Measurements from ENCODE around the gene TARS3. TPM values are rescaled to one million over a fixed set of nuclear protein-coding genes. Genes with fewer than 3 reads are reported as not detected.

The TARS3 gene
- total and polyA plus RNA-seq, 11 donors, result 8.3 to 44.3 (median 32.5) TPM

GRCh38 chr15:101607108-101607507 lies 117.2 kb downstream of the TARS3 start:
- ATAC-seq, result no peak
- peaks cover 0 to 16% (median 0%) of the 10 kb centered on the region in 12 donors for H3K4me1 ChIP-seq
- H3K27me3 ChIP-seq, result no peaks in the 10 kb centered on the region
- H3K4me3 ChIP-seq, result no peak overlapping the region
- WGBS, 4 donors, result 81 to 93% (median 91%) methylated on average over 2 of the region's 2 CpGs
- no peak overlapping the region for H3K27ac ChIP-seq
- DNase-seq, result no peak
- peaks cover 0 to 5% (median 0%) of the 10 kb centered on the region in 12 donors for H3K9me3 ChIP-seq
- H3K36me3 ChIP-seq, result no peaks in the 10 kb centered on the region
- TF ChIP-seq CTCF (IDR thresholded peaks at IDR 0.05) (no peak), POLR2A (IDR thresholded peaks at IDR 0.05) (no peak)
- intact Hi-C loops (cut with DNase I), result no loop called here

DNA sequence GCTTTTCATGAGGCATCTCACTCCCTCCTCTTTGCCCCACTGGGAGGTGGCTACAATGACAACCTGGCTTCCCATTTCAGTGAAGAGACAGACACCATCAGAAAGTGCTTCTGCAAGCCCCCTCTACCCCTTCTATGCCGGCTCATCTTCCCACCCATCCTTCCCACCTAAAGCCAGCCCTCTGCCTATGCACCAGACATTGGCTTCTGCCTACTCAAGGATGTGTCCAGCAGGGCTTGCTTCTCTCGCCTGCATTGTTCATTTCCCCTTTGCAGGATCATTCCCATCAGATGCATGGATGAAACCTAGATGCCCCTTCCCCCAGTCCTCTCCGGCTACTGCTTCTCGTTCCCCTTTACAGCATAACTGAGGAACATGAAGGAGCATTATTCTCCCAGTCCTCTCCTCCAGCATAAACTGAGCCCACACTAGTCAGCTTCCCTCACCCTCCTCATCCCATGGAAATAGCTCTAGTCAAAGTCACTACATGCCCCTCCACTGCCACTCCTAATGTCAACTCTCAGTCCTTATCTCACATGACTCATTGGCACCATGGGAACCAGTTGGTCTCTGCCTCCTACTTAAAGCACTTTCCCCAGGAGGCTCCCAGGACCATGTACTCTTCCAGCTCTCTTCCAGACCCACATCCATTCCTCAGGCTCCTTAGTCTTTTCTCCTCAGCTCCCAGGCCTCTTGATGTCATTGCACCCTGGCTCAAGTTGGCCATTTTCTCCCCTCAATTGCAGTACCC lies 120.0 kb downstream of the TARS3 start:
- intact Hi-C loops (cut with DNase I), result no loop called here
- DNase-seq, result no peak
- no peaks in the 10 kb centered on the region for H3K36me3 ChIP-seq
- H3K4me1 ChIP-seq, result peaks cover 0 to 10% (median 0%) of the 10 kb centered on the region in 12 donors
- WGBS, 4 donors, result 88 to 95% (median 90%) methylated on average over 4 of the region's 4 CpGs
- TF ChIP-seq POLR2A (IDR thresholded peaks at IDR 0.05) (no peak), CTCF (IDR thresholded peaks at IDR 0.05) (no peak)
- H3K4me3 ChIP-seq, result no peak overlapping the region
- peak in 2 of 4 donors; percentile 58 to 61 for ATAC-seq
- H3K27ac ChIP-seq, result no peak overlapping the region
- no peaks in the 10 kb centered on the region for H3K27me3 ChIP-seq
- peaks cover 0 to 5% (median 0%) of the 10 kb centered on the region in 12 donors for H3K9me3 ChIP-seq

Other genes starting within 250 kb of the TARS3 start
- 10 to 100 TPM in 8 of 9 donors, 1 to 10 TPM in 1; 7.3 to 41.7 (median 23.5) TPM for gene PCSK6, start 234.8 kb downstream of the TARS3 start, total RNA-seq
- gene PCSK6, start 234.8 kb downstream of the TARS3 start, polyA plus RNA-seq, result 1 to 10 TPM; 7.4 TPM
- gene TM2D3, start 72.1 kb downstream of the TARS3 start, total RNA-seq, result 10 to 100 TPM; 43.7 to 60.4 (median 49.5) TPM
- gene TM2D3, start 72.1 kb downstream of the TARS3 start, polyA plus RNA-seq, result 10 to 100 TPM; 46.2 to 63.8 TPM
- not detected for gene OR4F6, start 79.0 kb upstream of the TARS3 start, total RNA-seq
- not detected for gene OR4F6, start 79.0 kb upstream of the TARS3 start, polyA plus RNA-seq
- gene OR4F15, start 87.7 kb upstream of the TARS3 start, total RNA-seq, result not detected
- not detected for gene OR4F15, start 87.7 kb upstream of the TARS3 start, polyA plus RNA-seq

Measured in heart left ventricle (tissue), 16 donors.